ENCODE results near the gene CORO7.

The CORO7 gene

DNA sequence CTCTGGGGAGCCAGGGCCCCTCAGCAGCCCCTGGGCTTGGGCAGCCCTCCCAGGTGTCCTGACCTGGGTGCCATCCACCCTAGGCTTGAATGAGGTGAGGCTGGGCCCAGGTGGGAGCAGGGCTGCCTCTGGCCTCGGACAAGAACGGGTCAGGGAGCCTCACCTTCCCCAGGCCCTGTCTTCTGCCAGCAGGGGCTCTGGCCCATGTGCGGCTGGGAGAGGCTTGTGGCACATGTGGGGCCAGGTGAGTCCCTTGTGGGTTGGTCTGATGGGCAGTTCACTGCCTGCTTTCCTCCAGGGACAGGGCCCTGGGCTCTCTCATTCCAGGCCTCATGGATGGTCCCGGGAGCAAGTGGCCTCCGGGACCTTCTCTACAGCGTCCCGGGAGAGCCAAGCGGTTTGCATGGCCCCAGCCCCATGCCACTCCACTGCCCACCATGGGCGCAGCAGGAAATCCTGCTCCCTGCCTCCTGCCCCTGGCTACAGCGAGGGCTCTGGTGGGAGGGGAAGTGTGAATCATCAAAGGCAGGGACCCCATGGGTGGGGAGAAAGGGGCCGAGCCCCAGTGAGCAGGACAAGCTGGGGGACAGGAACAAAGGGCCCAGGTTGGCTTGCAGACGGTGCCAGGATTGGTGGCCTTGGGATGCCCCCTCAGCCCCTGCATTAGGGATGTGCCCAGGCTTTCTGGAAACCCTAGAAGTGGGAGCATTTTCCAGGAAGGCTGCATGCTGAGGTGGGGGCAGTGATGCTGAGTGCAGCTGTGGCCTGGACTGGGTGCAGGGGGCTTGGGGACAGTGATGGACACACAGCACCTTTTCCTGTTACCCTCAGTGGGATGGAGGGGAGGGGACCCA, 32.6 kb downstream of the CORO7 start:
- 86% methylated on average over 8 of the region's 12 CpGs for WGBS
- Histone ChIP-seq H3K23ac (ENCODE audit: low read length in 2 of 2) (peak overlapping the region in 1 of 2 experiments; percentile 26), H3K18ac (ENCODE audit: low read depth in 1 of 2, low read length in 2 of 2) (peak overlapping the region in 1 of 2 experiments; percentile 61), H3K79me1 (replicated peaks; ENCODE audit: low read length, poor library complexity, severe bottlenecking) (peaks cover 34% of the 10 kb centered on the region), H3K4me1 (ENCODE audit: control insufficient read depth, insufficient read depth, low read depth, low read length) (peaks cover 76% of the 10 kb centered on the region), H3K27ac (ENCODE audit: low read length, poor library complexity, severe bottlenecking) (no peak overlapping the region), H3K4me2 (ENCODE audit: low read length, poor library complexity, severe bottlenecking) (no peak overlapping the region), H3K14ac (ENCODE audit: low read length in 2 of 2) (no peak overlapping the region), H2BK5ac (ENCODE audit: low read depth, low read length, poor library complexity, severe bottlenecking) (no peak overlapping the region), H4K8ac (ENCODE audit: low read length) (no peak overlapping the region), H2BK120ac (ENCODE audit: low read depth, low read length) (no peak overlapping the region), H3K4ac (ENCODE audit: low read depth in 1 of 2, low read length in 2 of 2) (no peak overlapping the region), H3K36me3 (ENCODE audit: control insufficient read depth in 1 of 2, insufficient read depth in 2 of 2, low read depth in 1 of 2, low read length in 2 of 2) (peaks cover 49 to 68% of the 10 kb centered on the region in 2 experiments), H3K9ac (ENCODE audit: low read length) (peak overlapping the region; percentile 63), H3K9me3 (ENCODE audit: control insufficient read depth, low read length) (no peaks in the 10 kb centered on the region), H2AFZ (ENCODE audit: low read depth, low read length) (no peak overlapping the region), H3K27me3 (ENCODE audit: control insufficient read depth in 1 of 2, insufficient read depth in 1 of 2, low read length in 2 of 2) (no peaks in the 10 kb centered on the region), H2AK5ac (ENCODE audit: low read length, severe bottlenecking) (no peak overlapping the region), H3K4me3 (ENCODE audit: insufficient read depth in 1 of 2, low read depth in 1 of 2, low read length in 2 of 2) (no peak overlapping the region), H4K91ac (ENCODE audit: low read length) (peak overlapping the region; percentile 46), H2BK15ac (ENCODE audit: low read depth, poor library complexity, severe bottlenecking) (no peak overlapping the region), H2BK12ac (ENCODE audit: low read length in 2 of 2) (no peak overlapping the region)
- DNase-seq: no peak

DNA sequence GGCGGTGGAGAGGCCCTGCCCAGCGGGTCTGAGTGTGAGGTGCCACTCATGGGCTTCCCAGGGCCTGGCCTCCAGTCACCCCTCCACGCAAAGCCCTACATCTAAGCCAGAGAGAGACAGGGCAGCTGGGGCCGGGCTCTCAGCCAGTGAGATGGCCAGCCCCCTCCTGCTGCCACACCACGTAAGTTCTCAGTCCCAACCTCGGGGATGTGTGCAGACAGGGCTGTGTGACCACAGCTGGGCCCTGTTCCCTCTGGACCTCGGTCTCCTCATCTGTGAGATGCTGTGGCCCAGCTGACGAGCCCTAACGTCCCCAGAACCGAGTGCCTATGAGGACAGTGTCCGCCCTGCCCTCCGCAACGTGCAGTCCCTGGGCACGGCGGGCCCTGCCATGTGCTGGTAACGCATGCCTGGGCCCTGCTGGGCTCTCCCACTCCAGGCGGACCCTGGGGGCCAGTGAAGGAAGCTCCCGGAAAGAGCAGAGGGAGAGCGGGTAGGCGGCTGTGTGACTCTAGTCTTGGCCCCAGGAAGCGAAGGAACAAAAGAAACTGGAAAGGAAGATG, 33.5 kb downstream of the CORO7 start:
- H2BK15ac ChIP-seq (ENCODE audit: low read depth, poor library complexity, severe bottlenecking): no peak overlapping the region
- H2BK12ac ChIP-seq (ENCODE audit: low read length in 2 of 2): no peak overlapping the region
- H3K4me3 ChIP-seq (ENCODE audit: insufficient read depth in 1 of 2, low read depth in 1 of 2, low read length in 2 of 2): no peak overlapping the region
- no peak overlapping the region for H2BK120ac ChIP-seq (ENCODE audit: low read depth, low read length)
- no peak for DNase-seq
- H3K27me3 ChIP-seq (ENCODE audit: control insufficient read depth in 1 of 2, insufficient read depth in 1 of 2, low read length in 2 of 2): no peaks in the 10 kb centered on the region
- H3K27ac ChIP-seq (ENCODE audit: low read length, poor library complexity, severe bottlenecking): no peak overlapping the region
- H3K79me1 ChIP-seq (replicated peaks; ENCODE audit: low read length, poor library complexity, severe bottlenecking): peaks cover 36% of the 10 kb centered on the region
- H3K18ac ChIP-seq (ENCODE audit: low read depth in 1 of 2, low read length in 2 of 2): no peak overlapping the region
- H3K9me3 ChIP-seq (ENCODE audit: control insufficient read depth, low read length): no peaks in the 10 kb centered on the region
- H4K8ac ChIP-seq (ENCODE audit: low read length): peak overlapping the region; percentile 16
- H3K14ac ChIP-seq (ENCODE audit: low read length in 2 of 2): no peak overlapping the region
- H3K4me2 ChIP-seq (ENCODE audit: low read length, poor library complexity, severe bottlenecking): no peak overlapping the region
- peak overlapping the region; percentile 26 for H3K9ac ChIP-seq (ENCODE audit: low read length)
- no peak overlapping the region for H4K91ac ChIP-seq (ENCODE audit: low read length)
- H3K23ac ChIP-seq (ENCODE audit: low read length in 2 of 2): no peak overlapping the region
- no peak overlapping the region for H2AK5ac ChIP-seq (ENCODE audit: low read length, severe bottlenecking)
- 92% methylated on average over 18 of the region's 21 CpGs for WGBS
- H2BK5ac ChIP-seq (ENCODE audit: low read depth, low read length, poor library complexity, severe bottlenecking): no peak overlapping the region
- H2AFZ ChIP-seq (ENCODE audit: low read depth, low read length): no peak overlapping the region
- H3K4me1 ChIP-seq (ENCODE audit: control insufficient read depth, insufficient read depth, low read depth, low read length): peaks cover 76% of the 10 kb centered on the region
- no peak overlapping the region for H3K4ac ChIP-seq (ENCODE audit: low read depth in 1 of 2, low read length in 2 of 2)
- peaks cover 58 to 75% of the 10 kb centered on the region in 2 experiments for H3K36me3 ChIP-seq (ENCODE audit: control insufficient read depth in 1 of 2, insufficient read depth in 2 of 2, low read depth in 1 of 2, low read length in 2 of 2)

DNA sequence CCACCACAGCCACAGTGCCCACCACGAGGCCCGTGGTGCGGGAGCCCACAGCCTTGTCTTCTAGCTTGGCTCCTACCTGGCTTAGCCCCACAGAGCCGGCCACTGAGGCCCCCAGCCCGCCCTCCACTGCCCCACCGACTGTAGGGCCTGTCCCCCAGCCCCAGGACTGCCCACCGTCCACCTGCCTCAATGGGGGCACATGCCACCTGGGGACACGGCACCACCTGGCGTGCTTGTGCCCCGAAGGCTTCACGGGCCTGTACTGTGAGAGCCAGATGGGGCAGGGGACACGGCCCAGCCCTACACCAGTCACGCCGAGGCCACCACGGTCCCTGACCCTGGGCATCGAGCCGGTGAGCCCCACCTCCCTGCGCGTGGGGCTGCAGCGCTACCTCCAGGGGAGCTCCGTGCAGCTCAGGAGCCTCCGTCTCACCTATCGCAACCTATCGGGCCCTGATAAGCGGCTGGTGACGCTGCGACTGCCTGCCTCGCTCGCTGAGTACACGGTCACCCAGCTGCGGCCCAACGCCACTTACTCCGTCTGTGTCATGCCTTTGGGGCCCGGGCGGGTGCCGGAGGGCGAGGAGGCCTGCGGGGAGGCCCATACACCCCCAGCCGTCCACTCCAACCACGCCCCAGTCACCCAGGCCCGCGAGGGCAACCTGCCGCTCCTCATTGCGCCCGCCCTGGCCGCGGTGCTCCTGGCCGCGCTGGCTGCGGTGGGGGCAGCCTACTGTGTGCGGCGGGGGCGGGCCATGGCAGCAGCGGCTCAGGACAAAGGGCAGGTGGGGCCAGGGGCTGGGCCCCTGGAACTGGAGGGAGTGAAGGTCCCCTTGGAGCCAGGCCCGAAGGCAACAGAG, 34.2 kb downstream of the CORO7 start:
- Histone ChIP-seq H2AFZ (ENCODE audit: low read depth, low read length) (no peak overlapping the region), H2BK15ac (ENCODE audit: low read depth, poor library complexity, severe bottlenecking) (no peak overlapping the region), H2BK5ac (ENCODE audit: low read depth, low read length, poor library complexity, severe bottlenecking) (no peak overlapping the region), H3K4ac (ENCODE audit: low read depth in 1 of 2, low read length in 2 of 2) (no peak overlapping the region), H3K4me1 (ENCODE audit: control insufficient read depth, insufficient read depth, low read depth, low read length) (peaks cover 76% of the 10 kb centered on the region), H3K14ac (ENCODE audit: low read length in 2 of 2) (no peak overlapping the region), H3K27ac (ENCODE audit: low read length, poor library complexity, severe bottlenecking) (no peak overlapping the region), H3K18ac (ENCODE audit: low read depth in 1 of 2, low read length in 2 of 2) (no peak overlapping the region), H2BK12ac (ENCODE audit: low read length in 2 of 2) (no peak overlapping the region), H3K23ac (ENCODE audit: low read length in 2 of 2) (no peak overlapping the region), H3K79me1 (replicated peaks; ENCODE audit: low read length, poor library complexity, severe bottlenecking) (peaks cover 36% of the 10 kb centered on the region), H3K4me3 (ENCODE audit: insufficient read depth in 1 of 2, low read depth in 1 of 2, low read length in 2 of 2) (no peak overlapping the region), H4K91ac (ENCODE audit: low read length) (no peak overlapping the region), H3K9me3 (ENCODE audit: control insufficient read depth, low read length) (no peaks in the 10 kb centered on the region), H3K27me3 (ENCODE audit: control insufficient read depth in 1 of 2, insufficient read depth in 1 of 2, low read length in 2 of 2) (no peaks in the 10 kb centered on the region), H3K9ac (ENCODE audit: low read length) (peak overlapping the region; percentile 26), H4K8ac (ENCODE audit: low read length) (peak overlapping the region; percentile 19), H2AK5ac (ENCODE audit: low read length, severe bottlenecking) (no peak overlapping the region), H3K36me3 (ENCODE audit: control insufficient read depth in 1 of 2, insufficient read depth in 2 of 2, low read depth in 1 of 2, low read length in 2 of 2) (peaks cover 61 to 74% of the 10 kb centered on the region in 2 experiments), H2BK120ac (ENCODE audit: low read depth, low read length) (no peak overlapping the region), H3K4me2 (ENCODE audit: low read length, poor library complexity, severe bottlenecking) (no peak overlapping the region)
- DNase-seq: no peak
- 97% methylated on average over 54 of the region's 55 CpGs for WGBS

Measured in mesenchymal stem cell (in vitro differentiated cells and primary cell).